ENCODE measurements around the gene SFXN4. TPM values are rescaled to one million over a fixed set of nuclear protein-coding genes. Genes with fewer than 3 reads are reported as not detected.

The SFXN4 gene
- total and polyA plus RNA-seq, 2 experiments from 2014 or later = 18.6 to 22.3 TPM

DNA sequence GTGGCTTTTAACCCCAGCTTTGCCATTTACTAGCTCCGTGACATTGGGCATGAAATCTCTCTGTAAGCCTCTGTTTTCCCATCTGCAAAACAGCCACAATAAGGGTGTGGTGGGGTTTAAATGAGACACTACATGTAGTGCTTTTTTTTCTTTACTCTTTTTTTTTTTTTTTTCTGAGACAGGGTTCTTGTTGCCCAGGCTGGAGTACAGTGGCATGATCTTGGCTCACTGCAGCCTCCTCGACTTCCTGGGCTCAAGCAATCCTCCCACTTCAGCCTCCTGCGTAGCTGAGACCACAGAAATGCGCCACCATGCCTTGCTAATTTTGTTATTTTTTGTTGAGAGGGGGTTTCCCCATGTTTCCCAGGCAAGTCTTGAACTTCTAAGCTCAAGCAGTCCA is 69.9 kb downstream of the SFXN4 start (continued):
- TF ChIP-seq, protein P1, sequence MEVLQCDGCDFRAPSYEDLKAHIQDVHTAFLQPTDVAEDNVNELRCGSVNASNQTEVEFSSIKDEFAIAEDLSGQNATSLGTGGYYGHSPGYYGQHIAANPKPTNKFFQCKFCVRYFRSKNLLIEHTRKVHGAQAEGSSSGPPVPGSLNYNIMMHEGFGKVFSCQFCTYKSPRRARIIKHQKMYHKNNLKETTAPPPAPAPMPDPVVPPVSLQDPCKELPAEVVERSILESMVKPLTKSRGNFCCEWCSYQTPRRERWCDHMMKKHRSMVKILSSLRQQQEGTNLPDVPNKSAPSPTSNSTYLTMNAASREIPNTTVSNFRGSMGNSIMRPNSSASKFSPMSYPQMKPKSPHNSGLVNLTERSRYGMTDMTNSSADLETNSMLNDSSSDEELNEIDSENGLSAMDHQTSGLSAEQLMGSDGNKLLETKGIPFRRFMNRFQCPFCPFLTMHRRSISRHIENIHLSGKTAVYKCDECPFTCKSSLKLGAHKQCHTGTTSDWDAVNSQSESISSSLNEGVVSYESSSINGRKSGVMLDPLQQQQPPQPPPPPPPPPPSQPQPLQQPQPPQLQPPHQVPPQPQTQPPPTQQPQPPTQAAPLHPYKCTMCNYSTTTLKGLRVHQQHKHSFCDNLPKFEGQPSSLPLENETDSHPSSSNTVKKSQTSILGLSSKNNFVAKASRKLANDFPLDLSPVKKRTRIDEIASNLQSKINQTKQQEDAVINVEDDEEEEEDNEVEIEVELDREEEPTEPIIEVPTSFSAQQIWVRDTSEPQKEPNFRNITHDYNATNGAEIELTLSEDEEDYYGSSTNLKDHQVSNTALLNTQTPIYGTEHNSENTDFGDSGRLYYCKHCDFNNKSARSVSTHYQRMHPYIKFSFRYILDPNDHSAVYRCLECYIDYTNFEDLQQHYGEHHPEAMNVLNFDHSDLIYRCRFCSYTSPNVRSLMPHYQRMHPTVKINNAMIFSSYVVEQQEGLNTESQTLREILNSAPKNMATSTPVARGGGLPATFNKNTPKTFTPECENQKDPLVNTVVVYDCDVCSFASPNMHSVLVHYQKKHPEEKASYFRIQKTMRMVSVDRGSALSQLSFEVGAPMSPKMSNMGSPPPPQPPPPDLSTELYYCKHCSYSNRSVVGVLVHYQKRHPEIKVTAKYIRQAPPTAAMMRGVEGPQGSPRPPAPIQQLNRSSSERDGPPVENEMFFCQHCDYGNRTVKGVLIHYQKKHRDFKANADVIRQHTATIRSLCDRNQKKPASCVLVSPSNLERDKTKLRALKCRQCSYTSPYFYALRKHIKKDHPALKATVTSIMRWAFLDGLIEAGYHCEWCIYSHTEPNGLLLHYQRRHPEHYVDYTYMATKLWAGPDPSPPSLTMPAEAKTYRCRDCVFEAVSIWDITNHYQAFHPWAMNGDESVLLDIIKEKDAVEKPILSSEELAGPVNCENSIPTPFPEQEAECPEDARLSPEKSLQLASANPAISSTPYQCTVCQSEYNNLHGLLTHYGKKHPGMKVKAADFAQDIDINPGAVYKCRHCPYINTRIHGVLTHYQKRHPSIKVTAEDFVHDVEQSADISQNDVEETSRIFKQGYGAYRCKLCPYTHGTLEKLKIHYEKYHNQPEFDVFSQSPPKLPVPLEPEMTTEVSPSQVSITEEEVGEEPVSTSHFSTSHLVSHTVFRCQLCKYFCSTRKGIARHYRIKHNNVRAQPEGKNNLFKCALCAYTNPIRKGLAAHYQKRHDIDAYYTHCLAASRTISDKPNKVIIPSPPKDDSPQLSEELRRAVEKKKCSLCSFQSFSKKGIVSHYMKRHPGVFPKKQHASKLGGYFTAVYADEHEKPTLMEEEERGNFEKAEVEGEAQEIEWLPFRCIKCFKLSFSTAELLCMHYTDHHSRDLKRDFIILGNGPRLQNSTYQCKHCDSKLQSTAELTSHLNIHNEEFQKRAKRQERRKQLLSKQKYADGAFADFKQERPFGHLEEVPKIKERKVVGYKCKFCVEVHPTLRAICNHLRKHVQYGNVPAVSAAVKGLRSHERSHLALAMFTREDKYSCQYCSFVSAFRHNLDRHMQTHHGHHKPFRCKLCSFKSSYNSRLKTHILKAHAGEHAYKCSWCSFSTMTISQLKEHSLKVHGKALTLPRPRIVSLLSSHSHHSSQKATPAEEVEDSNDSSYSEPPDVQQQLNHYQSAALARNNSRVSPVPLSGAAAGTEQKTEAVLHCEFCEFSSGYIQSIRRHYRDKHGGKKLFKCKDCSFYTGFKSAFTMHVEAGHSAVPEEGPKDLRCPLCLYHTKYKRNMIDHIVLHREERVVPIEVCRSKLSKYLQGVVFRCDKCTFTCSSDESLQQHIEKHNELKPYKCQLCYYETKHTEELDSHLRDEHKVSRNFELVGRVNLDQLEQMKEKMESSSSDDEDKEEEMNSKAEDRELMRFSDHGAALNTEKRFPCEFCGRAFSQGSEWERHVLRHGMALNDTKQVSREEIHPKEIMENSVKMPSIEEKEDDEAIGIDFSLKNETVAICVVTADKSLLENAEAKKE (CRISPR knock-in tag; IDR thresholded peaks at IDR 0.05) = no peak
- TF ChIP-seq EZH2 (IDR thresholded peaks at IDR 0.05; ENCODE audit: low read depth, unreplicated experiment) (no peak), EZH2phosphoT487 (IDR thresholded peaks at IDR 0.05; ENCODE audit: unreplicated experiment) (no peak)

DNA sequence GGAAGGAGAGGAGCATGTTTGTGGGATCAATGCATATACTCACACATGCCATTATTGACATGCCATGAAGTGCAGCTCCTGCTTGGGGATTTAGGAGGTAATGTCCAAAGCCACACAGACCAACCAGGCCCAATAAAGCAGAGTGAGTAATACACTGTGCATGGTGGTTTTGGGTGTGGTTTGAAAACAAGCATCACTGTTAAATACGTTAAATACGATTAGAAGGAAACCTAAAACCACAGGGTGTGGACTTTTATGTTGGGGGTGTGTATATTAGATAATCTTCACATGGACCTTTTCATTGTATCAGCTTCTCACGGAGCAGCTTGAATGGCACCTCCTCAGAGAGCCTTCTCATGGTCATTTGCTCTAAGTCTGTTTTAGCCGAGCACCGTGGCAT is 74.5 kb downstream of the SFXN4 start:
- Histone ChIP-seq H2AFZ (no peak overlapping the region), H3F3A (replicated peaks; ENCODE audit: low read depth) (no peaks in the 10 kb centered on the region), H3K27ac (ENCODE audit: low read depth) (no peak overlapping the region), H3K4me2 (no peak overlapping the region), H3K9me2 (ENCODE audit: insufficient read depth) (no peaks in the 10 kb centered on the region), H3K4me3 (no peak overlapping the region), H3K79me2 (replicated peaks; ENCODE audit: insufficient read depth) (no peaks in the 10 kb centered on the region), H3K27me3 (ENCODE audit: insufficient read depth) (no peaks in the 10 kb centered on the region), H3K36me3 (ENCODE audit: insufficient read depth) (no peaks in the 10 kb centered on the region), H4K20me1 (replicated peaks; ENCODE audit: insufficient read depth) (no peaks in the 10 kb centered on the region), H3K4me1 (ENCODE audit: insufficient read depth) (no peaks in the 10 kb centered on the region)
- TF ChIP-seq ZNF114 (CRISPR knock-in tag; IDR thresholded peaks at IDR 0.05) = no peak
- Mint-ChIP-seq H3K9me3 (no peaks in the 10 kb centered on the region), H3K27ac (no peak overlapping the region), H3K36me3 (ENCODE audit: low read depth) (no peaks in the 10 kb centered on the region), H3K4me3 (no peak overlapping the region), H3K4me1 (no peaks in the 10 kb centered on the region), H3K27me3 (ENCODE audit: insufficient read depth, low read depth, poor library complexity) (peaks cover 4% of the 10 kb centered on the region)
- ATAC-seq = no peak
- DNase-seq (ENCODE audit: low spot score) = no peak

Small RNA genes lying within 50 kb of the gene (small RNA-seq; reads per million reads assigned to genes)
- gene AL355598.1 (ENCODE audit: low replicate concordance) = not detected
- gene RN7SL749P (ENCODE audit: low replicate concordance) = not detected

Other genes with a start within 250 kb of the SFXN4 start
- 2.9 and 7.8 TPM in 2 replicates for gene NANOS1, start 136.0 kb downstream of the SFXN4 start, total RNA-seq (2014; rRNA removed; shearing (Covaris generic))
- gene NANOS1, start 136.0 kb downstream of the SFXN4 start, polyA plus RNA-seq (2016; fragmentation: Nextera tagmentation; extraction: Ambion mirVana) = 1.6 and 2.2 TPM in 2 replicates
- 170 and 171 TPM in 2 replicates for gene EIF3A, start 84.9 kb downstream of the SFXN4 start, total RNA-seq (2014; rRNA removed; shearing (Covaris generic))
- gene EIF3A, start 84.9 kb downstream of the SFXN4 start, polyA plus RNA-seq (2016; fragmentation: Nextera tagmentation; extraction: Ambion mirVana) = 136 and 152 TPM in 2 replicates
- gene DENND10, start 61.6 kb downstream of the SFXN4 start, total RNA-seq (2014; rRNA removed; shearing (Covaris generic)) = 41.8 and 53.7 TPM in 2 replicates
- gene DENND10, start 61.6 kb downstream of the SFXN4 start, polyA plus RNA-seq (2016; fragmentation: Nextera tagmentation; extraction: Ambion mirVana) = 36.5 and 41.4 TPM in 2 replicates
- gene PRDX3, start 13.1 kb upstream of the SFXN4 start, total RNA-seq (2014; rRNA removed; shearing (Covaris generic)) = 285 and 314 TPM in 2 replicates
- gene PRDX3, start 13.1 kb upstream of the SFXN4 start, polyA plus RNA-seq (2016; fragmentation: Nextera tagmentation; extraction: Ambion mirVana) = 262 and 275 TPM in 2 replicates
- 0.74 and 2.0 TPM in 2 replicates for gene GRK5, start 41.9 kb upstream of the SFXN4 start, total RNA-seq (2014; rRNA removed; shearing (Covaris generic))
- gene GRK5, start 41.9 kb upstream of the SFXN4 start, polyA plus RNA-seq (2016; fragmentation: Nextera tagmentation; extraction: Ambion mirVana) = 0.50 and 0.53 TPM in 2 replicates